ENCODE measurements around the gene TMEM256. TPM values are rescaled to one million over a fixed set of nuclear protein-coding genes. Genes with fewer than 3 reads are reported as not detected.

Gene TMEM256
- polyA plus RNA-seq, 12 donors: 45.1 to 67.7 (median 49.8) TPM; not detected in 1

DNA sequence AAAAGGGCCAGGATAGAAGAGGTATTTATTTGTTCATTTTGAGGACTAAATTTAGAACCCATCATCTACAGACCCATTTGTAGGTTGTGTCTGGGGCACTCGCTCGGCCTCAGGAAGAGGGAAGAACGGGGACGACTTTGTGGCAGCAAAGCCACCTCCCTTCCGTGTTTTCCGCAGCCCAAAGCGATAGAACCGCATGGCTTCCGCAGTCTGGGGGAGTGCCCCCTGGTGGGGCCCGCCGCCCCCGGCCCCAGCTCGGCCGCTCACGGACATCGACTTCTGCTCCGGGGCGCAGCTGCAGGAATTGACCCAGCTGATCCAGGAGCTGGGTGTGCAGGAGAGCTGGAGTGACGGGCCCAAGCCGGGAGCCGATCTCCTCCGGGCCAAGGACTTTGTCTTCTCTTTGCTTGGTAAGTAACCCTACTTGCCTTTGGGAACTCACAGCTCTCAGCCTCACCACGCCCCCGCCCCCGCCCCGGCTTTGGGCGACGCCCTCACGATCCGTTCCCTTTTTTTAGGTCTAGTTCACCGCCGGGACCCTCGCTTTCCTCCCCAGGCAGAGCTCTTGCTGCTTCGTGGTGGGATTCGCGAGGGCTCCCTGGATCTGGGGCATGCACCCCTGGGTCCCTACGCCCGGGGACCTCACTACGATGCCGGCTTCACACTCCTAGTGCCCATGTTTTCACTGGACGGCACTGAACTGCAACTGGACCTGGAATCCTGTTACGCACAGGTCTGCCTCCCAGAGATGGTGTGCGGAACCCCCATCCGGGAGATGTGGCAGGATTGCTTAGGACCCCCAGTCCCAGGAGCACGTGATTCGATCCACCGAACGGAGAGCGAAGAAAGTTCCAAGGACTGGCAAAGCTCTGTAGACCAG, 32.0 kb upstream of the TMEM256 start:
- no peak for DNase-seq

DNA sequence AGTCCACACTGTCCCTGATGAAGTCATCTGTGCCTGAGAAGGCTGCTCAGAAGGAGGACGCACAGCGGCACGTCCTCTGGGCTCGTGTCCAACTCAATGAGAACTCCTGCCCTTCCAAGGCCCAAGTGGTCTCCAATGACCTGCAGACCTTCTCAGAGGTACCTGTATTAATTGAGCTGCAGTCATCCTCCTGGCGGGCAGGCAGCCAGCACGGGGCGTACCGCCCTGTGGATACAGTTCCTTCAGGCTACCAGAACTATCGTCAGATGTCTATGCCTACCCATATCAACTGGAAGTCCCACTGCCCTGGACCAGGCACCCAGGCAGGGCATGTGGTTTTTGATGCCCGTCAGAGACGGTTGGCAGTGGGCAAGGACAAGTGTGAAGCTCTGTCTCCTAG, 28.4 kb upstream of the TMEM256 start:
- DNase-seq: no peak

DNA sequence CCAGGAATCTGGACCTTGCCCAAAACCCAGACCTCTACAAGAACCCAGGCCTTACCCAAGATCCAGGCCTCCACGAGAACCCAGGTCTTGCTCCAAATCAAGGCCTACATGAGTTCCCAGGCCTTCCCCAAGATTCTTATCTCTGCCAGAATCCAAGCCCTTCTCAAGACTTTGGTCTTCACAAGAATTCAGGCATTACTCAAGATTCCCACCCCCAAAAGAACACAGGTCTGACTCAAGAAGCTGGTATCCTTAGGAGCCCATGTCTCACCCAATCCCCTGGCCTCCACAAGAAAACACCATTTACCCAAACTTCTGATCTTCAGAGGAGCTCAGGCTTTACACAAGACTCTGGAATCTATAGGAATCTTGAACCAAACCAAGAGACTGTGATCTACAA, 27.3 kb upstream of the TMEM256 start:
- DNase-seq: no peak

DNA sequence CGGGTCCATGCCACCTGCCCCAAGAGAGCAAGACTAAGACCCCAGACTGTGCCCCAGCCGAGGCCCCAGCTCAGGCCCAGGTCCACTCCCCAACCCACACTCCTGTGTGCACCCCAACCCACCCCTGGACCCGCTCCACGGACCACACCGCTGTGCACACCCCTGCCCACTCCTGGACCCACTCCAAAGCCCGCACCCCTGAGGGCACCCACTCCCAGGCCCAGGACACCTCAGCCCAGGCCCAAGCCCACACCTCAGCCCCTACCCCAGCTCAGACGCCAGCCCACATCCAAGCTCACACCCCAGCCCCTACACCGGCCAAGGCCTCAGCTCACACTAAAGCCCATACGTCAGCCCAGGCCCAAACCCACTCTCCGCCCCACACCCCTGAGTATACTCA, 25.8 kb upstream of the TMEM256 start:
- DNase-seq: no peak

DNA sequence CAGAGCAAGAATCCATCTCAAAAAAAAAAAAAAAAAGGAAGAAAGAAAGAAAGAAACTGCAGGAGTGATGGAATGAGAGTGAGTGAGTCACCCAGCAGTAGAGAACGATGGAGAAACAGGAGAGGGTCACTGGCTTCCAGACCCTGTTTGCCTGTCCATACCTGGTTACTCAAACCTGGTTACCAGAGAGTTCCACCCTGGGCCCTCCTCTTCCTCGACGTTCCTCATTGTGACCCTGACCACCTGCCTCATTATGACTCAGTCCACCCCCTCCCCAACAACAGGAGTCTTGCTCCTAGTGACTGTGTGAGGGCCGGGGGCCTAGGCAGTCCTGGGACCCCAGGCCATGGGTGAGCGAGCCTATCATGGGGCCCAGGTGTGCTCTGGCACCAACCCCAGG, 24.7 kb upstream of the TMEM256 start, which contains the start of gene SPEM3:
TSS of gene SPEM3 (plus strand) at position 301 of the 400 bp plus-strand sequence. CDS start at position 347, 46 bp downstream.
- no peak for DNase-seq

DNA sequence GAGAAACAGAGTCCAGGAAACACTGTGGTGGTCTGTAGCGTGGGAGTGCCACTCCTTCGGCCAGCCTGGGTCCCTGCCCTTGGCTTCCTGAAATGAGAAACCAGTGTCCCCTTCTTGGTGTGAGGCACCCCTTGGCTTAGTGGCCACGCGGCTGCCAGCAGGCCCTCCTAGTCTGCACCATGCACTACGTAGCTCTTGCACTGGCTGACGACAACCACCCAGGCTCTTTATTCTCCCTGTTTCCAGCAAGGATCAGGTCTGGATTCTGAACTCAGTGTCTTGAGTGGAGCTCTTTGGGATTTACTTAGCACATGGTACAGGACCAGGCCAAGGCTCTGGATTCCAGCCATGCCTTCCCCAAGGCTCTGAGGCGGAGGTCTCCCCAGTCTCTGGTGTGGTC, 23.7 kb upstream of the TMEM256 start:
- DNase-seq: no peak

DNA sequence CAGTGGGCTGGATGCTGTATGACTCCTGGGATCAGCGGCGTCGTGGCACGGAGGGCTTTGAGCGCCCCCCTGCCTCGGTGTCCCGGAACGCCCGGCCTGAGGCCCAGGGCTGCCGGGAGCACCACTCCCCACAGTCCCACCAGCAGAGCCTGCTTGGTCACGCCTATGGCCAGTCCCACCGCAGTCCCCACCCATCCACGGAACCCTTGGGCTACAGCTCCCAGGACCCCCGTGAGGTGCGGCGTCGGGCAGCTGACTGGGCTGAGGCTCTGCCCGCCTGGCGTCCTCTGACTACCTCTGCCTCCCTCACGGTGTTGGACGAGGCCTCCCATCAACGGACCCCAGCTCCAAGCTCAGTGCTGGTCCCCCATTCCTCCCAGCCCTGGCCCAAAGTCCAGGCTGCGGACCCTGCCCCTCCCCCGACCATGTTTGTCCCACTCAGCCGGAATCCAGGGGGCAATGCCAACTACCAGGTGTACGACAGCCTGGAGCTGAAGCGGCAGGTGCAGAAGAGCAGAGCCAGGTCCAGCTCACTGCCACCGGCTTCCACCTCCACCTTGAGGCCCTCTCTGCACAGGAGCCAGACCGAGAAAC, 23.1 kb upstream of the TMEM256 start:
- DNase-seq: no peak

DNA sequence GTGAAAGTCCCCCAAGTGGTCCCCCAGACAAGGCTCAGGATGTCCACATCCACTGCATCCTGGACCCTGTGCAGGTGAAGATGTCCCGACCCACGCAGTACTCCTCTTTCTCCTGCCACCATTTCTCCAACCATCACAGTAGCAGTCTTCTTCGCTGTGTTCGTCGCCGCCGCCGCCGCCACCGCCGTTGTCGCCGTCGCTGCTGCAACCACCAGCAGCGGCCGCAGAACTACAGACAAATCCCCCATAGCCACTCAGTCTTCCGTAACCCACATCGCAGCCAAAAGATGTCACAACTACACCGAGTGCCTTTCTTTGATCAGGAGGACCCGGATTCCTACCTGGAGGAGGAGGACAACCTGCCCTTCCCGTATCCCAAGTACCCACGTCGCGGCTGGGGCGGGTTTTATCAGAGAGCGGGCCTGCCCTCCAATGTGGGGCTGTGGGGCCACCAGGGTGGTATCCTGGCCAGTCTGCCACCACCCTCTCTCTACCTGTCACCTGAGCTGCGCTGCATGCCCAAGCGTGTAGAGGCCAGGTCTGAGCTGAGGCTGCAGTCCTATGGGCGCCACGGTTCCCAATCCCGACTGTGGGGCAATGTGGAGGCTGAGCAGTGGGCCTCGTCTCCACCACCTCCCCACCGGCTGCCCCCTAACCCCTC, 22.4 kb upstream of the TMEM256 start:
- no peak for DNase-seq

DNA sequence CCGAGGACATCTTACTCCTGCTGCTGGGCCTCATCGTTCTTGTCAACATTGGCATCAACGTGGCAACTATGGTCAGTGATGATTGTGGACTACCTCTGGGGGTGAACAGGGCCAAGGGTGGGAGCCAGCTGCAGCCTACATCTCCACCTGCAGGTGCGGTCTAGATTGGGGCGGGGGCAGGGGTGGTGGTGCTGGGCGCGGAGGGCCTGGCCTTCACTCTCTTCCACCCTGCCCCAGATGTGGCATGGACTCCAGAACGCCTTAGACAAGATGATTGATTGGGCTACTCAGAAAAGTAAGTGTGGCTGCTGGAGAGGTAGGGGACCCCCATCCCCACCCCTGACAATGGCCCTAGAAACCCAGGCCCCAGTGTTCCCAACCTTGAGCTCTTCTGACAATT, 21.9 kb upstream of the TMEM256 start:
- DNase-seq: no peak

DNA sequence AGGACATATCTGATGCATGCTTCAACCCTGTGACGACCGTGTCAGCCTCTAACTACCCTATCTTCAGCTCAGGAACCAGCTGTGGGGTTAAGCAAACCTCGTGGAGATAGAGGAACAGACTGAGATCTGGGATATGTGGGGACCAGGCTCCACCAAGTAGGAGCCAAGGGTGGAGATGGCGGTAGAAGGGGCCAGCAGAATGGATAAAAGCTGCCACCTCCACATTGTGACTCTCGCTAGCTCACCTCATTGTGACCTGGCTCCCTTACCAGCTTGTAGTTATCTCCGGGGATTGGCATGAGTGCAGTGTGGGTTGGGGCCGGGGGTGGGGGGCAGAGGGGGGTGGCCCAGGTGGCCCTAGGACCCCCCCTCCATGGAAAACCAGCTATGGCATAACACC, 21.4 kb upstream of the TMEM256 start, which contains the start of gene SPEM2:
TSS of gene SPEM2 (plus strand) at position 301 of the 400 bp plus-strand sequence. CDS start at position 374, 73 bp downstream.
- no peak for DNase-seq

DNA sequence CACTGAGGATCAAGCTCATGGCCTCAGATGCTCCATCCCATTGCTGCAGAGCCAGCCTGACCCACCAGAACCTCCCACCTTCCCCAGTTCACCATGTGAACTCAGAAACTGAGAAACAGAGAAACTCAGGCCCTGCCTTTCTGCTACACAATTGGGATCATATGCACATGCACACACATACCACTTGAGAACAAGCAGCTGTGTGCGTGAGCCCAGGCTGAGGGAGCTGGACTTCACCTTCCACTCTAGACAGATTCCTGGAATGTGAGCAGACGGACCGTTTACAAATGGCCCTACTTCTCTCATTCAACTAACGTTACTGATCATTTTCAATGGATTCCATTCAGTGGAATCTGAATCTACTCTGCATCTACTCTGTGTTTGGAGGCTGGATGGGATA, 19.8 kb upstream of the TMEM256 start:
- DNase-seq: no peak

DNA sequence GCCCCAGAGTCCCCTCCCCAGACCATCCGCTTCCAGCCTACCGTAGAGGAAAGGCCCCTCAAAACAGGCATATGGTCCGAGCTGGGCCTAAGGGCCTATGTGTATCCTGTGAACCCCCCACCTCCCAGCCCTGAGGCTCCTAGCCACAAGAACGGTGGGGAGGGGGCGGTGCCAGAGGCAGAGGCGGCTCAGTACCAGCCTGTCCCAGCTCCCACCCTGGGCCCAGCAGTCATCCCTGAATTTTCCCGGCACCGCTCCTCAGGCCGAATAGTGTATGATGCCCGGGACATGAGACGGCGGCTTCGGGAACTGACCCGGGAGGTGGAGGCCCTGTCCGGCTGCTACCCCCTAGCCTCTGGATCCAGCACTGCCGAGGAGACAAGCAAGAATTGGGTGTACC, 17.3 kb upstream of the TMEM256 start:
- no peak for DNase-seq

DNA sequence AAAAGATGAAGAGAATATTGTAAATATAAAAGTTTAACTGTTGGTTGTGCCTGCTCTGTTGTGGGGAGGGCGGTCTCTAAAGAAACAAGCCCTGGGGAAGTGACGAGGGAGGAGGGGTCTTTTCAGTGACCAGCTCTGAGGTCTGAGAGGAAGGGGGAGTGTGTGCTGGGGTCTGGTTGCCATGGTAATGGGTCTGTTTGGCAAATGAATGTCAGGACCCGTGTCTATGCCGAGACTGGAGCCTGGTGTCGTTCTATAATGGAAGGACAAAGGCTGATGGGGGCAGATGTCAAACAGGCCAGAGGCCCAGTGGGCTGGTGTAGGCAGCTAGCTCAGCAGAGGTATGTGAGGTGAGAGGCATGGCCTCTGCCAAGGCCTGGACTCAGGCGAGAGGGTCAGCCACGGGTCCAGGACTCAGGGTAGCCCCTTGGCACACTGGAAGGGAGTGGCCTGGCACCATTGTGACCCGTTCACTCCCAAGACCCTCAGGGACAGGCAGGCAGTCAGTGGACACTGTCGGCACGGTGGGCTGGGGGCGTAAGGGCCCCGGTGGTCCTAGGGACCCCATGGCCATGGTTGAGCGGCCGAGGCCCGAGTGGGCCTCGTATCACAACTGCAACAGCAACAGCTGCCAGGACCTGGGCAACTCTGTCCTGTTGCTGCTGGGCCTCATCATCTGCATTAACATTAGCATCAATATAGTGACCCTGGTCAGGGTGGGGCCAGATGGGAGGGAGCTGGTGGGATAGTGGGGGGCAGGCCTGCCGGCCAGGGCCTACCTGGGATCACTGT, 16.1 kb upstream of the TMEM256 start, which contains the start of gene SPEM1:
TSS of gene SPEM1 (plus strand) at position 506 of the 792 bp plus-strand sequence. CDS start at position 567, 61 bp downstream.
- DNase-seq: no peak

DNA sequence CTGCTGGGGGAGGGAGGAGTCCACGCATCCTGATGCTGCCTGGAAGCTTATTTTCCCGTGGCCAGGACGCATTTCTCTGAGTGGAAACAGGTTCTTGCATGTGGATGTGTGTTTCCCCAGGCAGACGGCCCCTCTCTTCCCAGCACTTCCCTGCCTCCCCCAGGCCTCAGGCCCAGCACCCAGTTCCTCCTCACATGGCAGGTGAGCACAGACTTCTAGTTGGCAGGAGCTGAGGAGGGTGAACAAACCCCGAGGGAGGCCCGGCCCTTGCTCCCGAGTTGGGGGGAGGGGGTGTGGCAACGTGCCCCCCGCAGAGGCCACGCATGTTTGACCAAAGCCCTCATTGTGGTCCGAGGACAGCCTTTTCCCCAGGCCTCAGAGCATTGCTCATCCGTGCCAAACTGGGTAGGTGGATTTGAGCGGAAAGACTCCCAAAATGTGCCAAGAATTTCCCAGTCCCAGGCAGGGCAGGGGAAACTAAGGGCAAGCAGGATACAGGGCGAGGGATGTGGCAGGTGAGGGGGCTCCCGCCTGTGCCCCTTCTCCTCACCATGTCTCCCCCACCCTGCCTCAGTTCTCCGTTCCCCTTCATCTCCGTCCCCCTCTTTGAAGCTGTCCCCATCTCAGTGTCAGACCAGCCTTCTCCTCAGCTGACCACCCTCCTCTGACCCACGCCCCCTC, 14.7 kb upstream of the TMEM256 start:
- DNase-seq: no peak

DNA sequence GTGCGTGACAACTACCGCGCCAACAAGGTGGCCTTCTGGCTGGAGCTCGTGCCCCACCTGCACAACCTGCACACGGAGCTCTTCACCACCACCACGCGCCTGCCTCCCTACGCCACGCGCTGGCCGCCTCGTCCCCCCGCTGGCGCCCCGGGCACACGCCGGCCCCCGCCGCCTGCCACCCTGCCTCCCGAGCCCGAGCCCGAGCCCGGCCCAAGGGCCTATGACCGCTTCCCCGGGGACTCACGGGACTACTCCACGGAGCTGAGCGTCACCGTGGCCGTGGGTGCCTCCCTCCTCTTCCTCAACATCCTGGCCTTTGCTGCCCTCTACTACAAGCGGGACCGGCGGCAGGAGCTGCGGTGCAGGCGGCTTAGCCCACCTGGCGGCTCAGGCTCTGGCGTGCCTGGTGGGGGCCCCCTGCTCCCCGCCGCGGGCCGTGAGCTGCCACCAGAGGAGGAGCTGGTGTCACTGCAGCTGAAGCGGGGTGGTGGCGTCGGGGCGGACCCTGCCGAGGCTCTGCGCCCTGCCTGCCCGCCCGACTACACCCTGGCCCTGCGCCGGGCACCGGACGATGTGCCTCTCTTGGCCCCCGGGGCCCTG, 13.3 kb upstream of the TMEM256 start:
- DNase-seq: no peak

DNA sequence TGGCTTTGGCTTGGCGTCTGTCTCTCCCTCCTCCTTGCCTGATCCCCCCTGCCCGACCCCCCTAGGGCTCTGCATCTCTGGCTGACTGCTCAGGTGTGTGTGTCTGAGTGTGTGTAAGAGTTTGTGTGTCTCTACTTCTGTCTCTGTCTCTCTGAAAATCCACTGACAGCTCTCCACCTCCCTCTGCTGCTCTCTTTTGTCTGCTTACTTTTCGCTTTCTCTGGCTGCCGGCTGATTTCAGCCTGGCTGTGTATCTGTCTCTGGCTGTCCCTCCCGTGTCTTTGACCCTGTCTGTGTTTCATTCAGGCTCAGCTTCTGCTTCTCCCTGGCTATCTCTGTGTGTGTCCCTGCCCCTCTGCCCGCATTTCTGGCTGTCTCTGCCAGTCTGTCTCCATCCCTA, 12.4 kb upstream of the TMEM256 start:
- DNase-seq: no peak

DNA sequence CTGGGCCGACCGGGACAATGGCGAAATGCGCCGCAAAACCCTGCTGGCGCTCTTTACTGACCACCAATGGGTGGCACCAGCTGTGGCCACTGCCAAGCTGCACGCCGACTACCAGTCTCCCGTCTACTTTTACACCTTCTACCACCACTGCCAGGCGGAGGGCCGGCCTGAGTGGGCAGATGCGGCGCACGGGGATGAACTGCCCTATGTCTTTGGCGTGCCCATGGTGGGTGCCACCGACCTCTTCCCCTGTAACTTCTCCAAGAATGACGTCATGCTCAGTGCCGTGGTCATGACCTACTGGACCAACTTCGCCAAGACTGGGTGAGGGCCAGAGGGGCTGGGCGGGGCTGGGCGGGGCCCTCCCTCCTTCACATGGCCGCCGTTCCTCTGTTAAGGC, 11.9 kb upstream of the TMEM256 start:
- no peak for DNase-seq

DNA sequence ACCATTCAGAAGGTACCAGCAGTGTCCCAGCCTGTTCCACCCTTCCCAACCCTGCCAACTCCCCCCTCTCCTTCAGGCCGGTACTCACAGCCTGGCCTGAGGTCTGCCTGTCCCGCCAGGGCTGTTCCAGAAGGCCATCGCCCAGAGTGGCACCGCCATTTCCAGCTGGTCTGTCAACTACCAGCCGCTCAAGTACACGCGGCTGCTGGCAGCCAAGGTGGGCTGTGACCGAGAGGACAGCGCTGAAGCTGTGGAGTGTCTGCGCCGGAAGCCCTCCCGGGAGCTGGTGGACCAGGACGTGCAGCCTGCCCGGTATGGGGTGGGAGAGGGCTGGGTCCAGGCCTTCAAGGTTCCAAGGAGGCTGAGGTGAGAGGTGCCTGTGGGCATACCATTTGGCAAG, 10.9 kb upstream of the TMEM256 start:
- DNase-seq: no peak

DNA sequence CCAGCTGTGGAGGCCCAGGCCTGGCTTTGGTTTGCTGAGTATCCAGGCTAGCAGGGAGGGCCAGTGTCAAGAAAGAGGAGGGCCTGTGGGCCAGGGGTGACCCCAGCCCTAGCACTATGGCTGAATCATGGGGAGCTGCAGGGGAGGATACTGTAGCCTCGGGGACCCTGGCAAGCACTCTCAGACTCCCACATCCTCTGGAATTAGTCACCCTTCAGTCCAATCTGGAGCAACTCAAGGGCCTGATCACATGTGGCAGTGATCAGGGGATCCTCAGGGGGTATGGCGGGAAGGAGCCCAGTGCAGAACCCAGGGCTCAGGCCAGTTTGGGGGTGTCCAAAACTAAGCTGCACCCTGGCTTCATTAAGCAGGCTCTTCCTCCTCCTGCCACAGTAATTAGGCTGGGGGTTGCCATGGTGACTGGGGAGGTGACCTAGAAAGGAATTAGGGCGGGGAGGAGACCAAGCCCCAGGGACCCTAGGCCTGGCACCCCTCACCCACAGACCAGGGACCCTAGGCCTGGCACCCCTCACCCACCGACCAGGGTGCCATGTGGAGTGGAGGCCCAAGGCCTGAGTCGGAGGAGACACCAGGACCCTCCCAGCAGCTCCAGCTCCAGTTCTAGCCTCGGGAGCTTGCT, 9.6 kb upstream of the TMEM256 start:
- no peak for DNase-seq

DNA sequence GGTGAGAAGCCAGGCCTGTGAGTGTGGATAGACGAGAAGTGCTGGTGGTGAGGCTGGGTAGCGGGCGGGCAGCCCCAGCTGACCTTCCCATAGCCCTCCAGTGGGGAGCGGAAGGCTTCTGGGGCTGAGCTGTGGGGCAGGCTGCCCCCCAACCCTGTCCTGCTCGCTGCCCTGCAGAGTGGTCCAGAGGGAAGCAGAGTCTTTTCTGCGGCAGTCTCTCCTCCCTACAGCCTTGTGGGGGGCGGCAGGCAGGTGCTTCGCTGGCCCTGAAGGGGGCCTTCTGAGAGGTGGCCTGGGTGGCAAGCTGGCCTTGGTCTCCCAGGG, 7.5 kb upstream of the TMEM256 start:
- no peak for DNase-seq
